ENCODE measurements around the gene PHLDA3. TPM values are rescaled to one million over a fixed set of nuclear protein-coding genes. Genes with fewer than 3 reads are reported as not detected.

PHLDA3 gene
- total RNA-seq, 4 donors from 2014 or later: 17.2 to 33.3 (median 21.6) TPM

Other genes with a start within 250 kb of the PHLDA3 start
- under 1 TPM in 3 of 4 donors, not detected in 1; 0.11 to 0.94 (median 0.54) TPM for gene PKP1, start 185.7 kb downstream of the PHLDA3 start, total RNA-seq
- gene TNNT2, start 91.5 kb downstream of the PHLDA3 start, total RNA-seq: under 1 TPM in 1 of 4 donors, not detected in 3; 0.24 TPM
- gene LAD1, start 69.9 kb downstream of the PHLDA3 start, total RNA-seq: 1 to 10 TPM; 2.9 to 7.4 (median 5.1) TPM
- gene TNNI1, start 47.5 kb downstream of the PHLDA3 start, total RNA-seq: not detected
- 100 to 1,000 TPM; 285 to 835 (median 454) TPM for gene CSRP1, start 37.9 kb upstream of the PHLDA3 start, total RNA-seq
- gene NAV1, start 69.9 kb upstream of the PHLDA3 start, total RNA-seq: 10 to 100 TPM; 13.3 to 29.7 (median 24.1) TPM